Bronchial epithelial cell (primary cell): ENCODE measurements around the gene TECRL. TPM values are rescaled to one million over a fixed set of nuclear protein-coding genes. Genes with fewer than 3 reads are reported as not detected.

Experiments used
- DNase-seq: peaks from one replicate; pipeline ENCODE4 v3.0.0-alpha.2; 2010; ENCODE audit warnings: low read depth
- FAIRE-seq: peaks from 2 replicates; lab custom pipeline; 2011; peaks lifted over from hg19 to GRCh38; lab: Jason Lieb, UNC
- H3K27me3 ChIP-seq: 2 replicates; pipeline ENCODE4 v1.5.1; 2011; ENCODE audit warnings: low read length; ENCODE audit not compliant: control insufficient read depth, insufficient read depth
- H3K36me3 ChIP-seq: 2 replicates; pipeline ENCODE4 v1.5.1; 2011; ENCODE audit warnings: low read length; ENCODE audit not compliant: control insufficient read depth, insufficient read depth
- H3K4me3 ChIP-seq: 2 replicates; pipeline ENCODE4 v1.5.1; 2011; ENCODE audit warnings: mild to moderate bottlenecking, low read depth, low read length, control low read depth
- total RNA-seq: library from RNA; depleted of rRNA; stranded (reverse); fragments of >200 nt; gene quantifications from 2 replicates; pipeline ENCODE4 v1.2.1, GENCODE V29; 2014
- TF ChIP-seq, protein P1 (sequence below): IDR thresholded peaks from 2 replicates; pipeline ENCODE4 v1.5.1; 2011; ENCODE audit warnings: mild to moderate bottlenecking, moderate library complexity, low read length, control low read depth, inconsistent platforms; ENCODE audit not compliant: insufficient read depth, severe bottlenecking

The TECRL gene, protein sequence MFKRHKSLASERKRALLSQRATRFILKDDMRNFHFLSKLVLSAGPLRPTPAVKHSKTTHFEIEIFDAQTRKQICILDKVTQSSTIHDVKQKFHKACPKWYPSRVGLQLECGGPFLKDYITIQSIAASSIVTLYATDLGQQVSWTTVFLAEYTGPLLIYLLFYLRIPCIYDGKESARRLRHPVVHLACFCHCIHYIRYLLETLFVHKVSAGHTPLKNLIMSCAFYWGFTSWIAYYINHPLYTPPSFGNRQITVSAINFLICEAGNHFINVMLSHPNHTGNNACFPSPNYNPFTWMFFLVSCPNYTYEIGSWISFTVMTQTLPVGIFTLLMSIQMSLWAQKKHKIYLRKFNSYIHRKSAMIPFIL
- not detected in 2 replicates for total RNA-seq

DNA sequence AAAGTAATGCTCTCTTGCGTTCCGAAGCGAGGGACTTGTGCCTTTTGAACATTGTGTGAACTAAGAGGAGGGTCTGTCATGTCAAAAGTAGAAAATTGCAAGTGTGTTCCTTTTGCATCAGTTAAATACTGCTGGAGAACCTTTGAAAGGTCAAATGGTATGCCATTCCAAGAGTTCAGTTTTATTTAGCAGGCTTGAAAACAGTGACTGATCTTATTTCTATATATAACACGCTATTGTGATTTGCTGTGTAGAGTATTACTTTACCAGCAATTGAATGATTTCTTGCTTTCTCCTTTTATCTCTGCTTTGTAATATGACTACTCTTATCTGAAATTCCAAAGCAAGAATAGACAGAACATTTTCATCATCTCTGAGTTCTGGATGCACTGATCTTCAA lies at the start of gene TECRL:
Gene TECRL, minus strand, starts transcription at position 151 of the 400 bp plus-strand sequence. Its CDS starts 99 bp downstream, at position 52.
- DNase-seq: no peak

DNA sequence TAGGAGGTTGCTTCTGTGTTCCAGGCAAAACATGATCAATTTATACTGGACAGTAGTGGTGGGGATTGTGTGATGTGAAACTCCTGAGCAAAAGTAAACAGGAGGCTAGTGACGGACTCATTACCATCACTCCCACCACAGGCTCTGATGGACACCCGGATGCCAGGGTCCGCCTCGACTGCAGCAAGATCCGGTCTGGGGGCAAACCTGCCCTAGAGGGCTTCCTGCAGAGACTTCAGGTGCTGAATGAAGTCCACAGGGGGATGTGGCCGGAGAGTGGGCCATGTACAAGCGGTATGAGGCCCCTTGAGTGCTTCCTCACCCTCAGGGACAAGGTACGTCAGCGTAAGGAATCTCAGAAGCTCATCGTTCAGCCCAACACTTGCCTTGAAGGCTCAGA lies 23.4 kb upstream of the TECRL start:
- Histone ChIP-seq H3K4me3 (no peak overlapping the region), H3K36me3 (no peaks in the 10 kb centered on the region), H3K27me3 (no peaks in the 10 kb centered on the region)
- no peak for DNase-seq
- no peak for FAIRE-seq
- TF ChIP-seq, protein P1, sequence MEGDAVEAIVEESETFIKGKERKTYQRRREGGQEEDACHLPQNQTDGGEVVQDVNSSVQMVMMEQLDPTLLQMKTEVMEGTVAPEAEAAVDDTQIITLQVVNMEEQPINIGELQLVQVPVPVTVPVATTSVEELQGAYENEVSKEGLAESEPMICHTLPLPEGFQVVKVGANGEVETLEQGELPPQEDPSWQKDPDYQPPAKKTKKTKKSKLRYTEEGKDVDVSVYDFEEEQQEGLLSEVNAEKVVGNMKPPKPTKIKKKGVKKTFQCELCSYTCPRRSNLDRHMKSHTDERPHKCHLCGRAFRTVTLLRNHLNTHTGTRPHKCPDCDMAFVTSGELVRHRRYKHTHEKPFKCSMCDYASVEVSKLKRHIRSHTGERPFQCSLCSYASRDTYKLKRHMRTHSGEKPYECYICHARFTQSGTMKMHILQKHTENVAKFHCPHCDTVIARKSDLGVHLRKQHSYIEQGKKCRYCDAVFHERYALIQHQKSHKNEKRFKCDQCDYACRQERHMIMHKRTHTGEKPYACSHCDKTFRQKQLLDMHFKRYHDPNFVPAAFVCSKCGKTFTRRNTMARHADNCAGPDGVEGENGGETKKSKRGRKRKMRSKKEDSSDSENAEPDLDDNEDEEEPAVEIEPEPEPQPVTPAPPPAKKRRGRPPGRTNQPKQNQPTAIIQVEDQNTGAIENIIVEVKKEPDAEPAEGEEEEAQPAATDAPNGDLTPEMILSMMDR: no peak

More for the DNA sequence above, at the start of gene TECRL:
- H3K4me3 ChIP-seq: no peak within 1 kb of the TSS
- TF ChIP-seq, protein P1: no peak
- no peaks in the 10 kb centered on the region for H3K36me3 ChIP-seq
- no peak for FAIRE-seq
- no peaks in the 10 kb centered on the region for H3K27me3 ChIP-seq

DNA sequence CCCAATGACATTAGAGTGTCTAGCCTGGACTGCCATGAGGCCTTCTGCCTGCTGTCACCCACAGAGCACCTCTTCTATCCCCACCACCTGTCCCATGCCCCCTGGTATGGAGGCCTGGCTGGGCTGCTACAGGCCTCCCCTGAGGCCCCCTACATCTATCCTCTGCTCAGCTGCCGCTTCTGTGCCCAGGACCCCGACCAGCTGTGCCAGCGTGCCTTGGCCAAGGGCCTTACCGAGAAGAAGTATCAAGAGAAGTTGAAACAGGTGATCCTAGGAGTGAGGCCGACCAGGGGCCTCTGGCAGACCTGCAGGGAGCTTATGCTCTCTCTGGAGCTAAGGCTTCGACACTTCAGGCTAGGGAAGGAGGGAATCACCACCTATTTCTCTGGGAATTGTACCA lies 21.7 kb upstream of the TECRL start:
- DNase-seq: no peak
- TF ChIP-seq, protein P1: no peak
- H3K4me3 ChIP-seq: no peak overlapping the region
- H3K36me3 ChIP-seq: no peaks in the 10 kb centered on the region
- no peak for FAIRE-seq
- H3K27me3 ChIP-seq: no peaks in the 10 kb centered on the region

DNA sequence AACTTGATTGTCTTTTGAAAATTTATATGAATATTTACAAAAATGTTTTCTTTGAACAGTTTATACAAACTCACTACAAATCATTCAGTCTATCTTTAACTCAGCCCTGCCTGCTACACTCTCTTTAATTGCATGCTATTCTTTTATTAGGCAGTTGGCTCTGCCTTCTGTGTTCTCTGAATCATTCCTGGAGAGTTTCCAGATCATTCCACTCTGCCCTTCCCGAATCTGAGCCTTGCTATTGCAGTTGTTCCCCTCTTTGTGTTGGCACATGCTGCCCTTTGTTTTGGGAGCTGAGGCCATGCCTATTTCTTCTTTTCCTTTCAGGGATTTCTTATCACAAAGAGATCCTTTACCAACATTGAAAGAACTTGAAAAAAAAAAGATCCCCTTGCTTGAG lies 8.7 kb upstream of the TECRL start:
- no peaks in the 10 kb centered on the region for H3K36me3 ChIP-seq
- no peak overlapping the region for H3K4me3 ChIP-seq
- DNase-seq (peak; percentile 14), FAIRE-seq (no peak)
- no peaks in the 10 kb centered on the region for H3K27me3 ChIP-seq
- TF ChIP-seq, protein P1: no peak

DNA sequence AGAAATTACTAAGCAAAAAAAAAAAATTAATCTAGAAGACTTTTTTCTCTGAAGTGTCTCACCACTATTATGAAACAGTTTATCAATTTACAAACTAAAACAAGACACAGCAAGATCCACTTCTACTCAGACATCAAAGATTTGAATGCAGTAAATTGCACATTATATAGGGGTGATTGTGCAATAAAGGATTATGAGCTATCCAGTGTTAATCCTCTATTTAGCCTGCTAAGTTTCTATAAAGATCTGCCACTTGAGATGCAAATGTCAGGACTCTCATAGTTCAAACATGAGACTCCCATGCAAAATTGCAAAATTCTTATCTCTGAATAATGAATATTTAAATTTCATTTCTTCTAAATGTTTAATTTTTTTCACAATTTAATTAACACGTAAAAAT lies 2.2 kb downstream of the TECRL start:
- Histone ChIP-seq H3K27me3 (no peaks in the 10 kb centered on the region), H3K36me3 (no peaks in the 10 kb centered on the region), H3K4me3 (no peak overlapping the region)
- FAIRE-seq: no peak
- TF ChIP-seq, protein P1: no peak
- DNase-seq: peak; percentile 10
